T-helper 22 cell (primary cell): ENCODE results near the gene AP3D1.
"Not testable (repeated sequence)": the region's sequence is repeated elsewhere in the genome, so short reads cannot be mapped to it uniquely, and the experiment has no call there.

Experiments
- DNase-seq: peaks from one replicate; pipeline ENCODE4 v3.0.0-alpha.2; 2020; ENCODE audit warnings: low read depth

Gene AP3D1

GRCh38 chr19:2150794-2151338, 500 bp downstream of the AP3D1 start:
- DNase-seq: no peak

DNA sequence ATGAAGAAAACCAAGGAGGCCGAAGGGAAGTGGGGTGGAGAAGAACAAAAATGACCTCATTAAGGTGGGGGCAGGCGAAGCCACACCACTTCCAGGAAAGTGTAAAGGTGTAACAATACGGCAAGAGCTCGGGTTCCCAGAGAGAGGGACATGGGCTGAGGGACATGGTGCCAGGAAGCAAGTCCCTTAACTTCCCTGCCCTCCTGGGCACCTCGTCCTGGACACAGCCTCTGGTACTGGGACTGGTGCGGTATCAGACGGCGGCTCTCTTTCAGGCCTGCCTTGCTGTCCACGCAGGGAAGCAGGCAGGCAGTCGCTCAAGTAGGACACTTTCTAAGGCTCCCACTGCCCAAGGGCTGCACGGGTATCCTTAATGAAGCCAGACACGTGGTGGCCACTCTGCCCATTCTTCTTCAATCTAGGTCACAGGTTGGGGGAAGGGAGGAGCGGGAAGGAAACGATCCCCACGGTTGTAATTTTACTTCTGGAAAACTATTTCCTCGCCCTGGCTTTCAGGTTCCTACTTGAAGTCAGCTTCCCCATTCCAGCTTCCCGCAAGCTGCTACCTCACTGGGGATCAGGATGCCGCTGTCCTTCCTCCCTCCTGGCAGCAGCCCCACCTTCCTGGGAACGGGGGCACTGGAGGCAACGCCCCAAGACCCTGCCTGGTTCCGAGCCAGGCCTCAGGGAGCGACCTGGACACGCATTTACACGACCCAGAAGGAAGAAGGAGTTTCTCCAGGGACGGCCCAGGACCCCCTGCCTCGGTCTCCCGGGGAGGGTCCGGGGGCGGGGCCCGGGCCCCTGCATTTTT, 1.2 kb downstream of the AP3D1 start:
- DNase-seq: no peak

DNA sequence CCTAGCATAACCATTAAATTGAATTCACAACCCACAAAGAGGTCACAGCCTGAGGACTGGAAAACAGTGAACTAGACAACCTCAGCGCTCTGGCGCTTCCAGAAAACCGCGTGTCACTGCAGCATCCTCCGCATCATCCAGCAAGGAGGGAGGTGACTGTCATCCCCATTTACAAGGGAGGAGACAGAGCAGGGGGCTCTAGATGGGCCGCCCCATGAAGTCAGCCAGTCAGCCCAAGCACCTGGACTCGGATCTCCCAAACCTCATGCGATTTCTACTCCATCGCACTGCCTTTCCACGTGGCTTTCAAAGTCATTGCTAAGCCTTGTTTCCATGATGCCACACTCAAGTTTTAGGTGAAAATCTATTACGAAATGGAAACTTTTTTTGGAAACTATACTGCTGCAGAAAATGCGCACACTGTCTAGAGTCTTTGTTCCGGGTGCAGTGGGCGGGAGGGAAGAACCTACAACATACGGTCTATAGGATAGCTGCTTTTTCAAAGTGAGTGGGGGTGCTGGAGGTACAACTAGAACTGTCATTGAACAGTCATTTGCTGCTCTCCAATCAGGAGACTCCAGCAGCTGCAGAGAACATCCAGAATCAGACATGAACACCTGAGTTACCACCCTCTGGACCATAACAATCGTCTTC, 2.8 kb downstream of the AP3D1 start:
- no peak for DNase-seq

- DNase-seq: no peak
Measured at GRCh38 chr19:2145831-2146241, 5.5 kb downstream of the AP3D1 start.

DNA sequence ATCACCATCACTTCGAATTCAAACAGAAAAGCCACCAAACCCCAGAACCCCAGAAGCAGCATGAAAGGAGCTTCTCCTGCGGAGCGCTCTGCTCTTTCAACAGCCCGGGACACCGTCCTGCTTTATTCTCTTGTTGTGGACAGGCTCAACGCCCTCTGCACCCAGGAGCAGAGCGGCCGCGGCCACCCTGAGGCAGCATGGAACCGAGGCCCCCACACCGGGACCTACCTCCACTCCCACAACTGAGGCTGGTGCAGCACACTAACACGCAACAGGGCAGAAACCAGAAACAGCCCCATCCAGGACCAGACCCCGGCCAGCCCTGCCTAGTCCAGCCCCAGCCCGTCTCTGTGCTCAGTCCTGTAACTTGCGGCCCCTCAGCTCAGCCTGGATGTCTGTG, 7.2 kb downstream of the AP3D1 start:
- no peak for DNase-seq

DNA sequence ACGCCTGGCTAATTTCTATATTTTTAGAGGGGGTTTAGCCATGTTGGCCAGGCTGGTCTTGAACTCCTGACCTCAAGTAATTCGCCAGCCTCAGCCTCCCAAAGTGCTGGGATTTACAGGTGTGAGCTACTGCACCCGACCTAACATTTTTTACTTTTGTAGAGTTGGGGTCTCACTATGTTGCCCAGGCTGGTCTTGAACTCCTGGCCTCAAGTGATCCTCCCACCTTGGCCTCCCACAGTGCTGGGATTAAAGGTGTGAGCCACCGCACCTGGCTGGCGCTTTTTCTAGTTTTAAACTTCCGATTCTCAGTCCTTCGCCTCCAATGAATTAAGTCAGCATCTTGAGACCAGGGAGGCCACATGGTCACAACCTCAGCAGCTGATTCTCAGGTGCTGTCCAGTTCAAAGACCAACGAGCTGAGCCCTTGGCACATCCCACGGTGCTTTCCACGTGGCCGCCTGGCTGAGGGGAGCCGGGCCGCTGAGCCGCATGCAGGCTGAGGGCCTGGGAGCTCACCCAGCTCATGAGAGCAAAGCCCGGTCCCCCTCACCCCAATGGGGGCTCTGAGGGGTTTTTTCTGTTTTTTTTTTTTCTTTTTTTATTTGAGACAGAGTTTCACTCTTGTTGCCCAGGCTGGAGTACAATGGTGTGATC, 9.1 kb downstream of the AP3D1 start:
- DNase-seq: no peak

DNA sequence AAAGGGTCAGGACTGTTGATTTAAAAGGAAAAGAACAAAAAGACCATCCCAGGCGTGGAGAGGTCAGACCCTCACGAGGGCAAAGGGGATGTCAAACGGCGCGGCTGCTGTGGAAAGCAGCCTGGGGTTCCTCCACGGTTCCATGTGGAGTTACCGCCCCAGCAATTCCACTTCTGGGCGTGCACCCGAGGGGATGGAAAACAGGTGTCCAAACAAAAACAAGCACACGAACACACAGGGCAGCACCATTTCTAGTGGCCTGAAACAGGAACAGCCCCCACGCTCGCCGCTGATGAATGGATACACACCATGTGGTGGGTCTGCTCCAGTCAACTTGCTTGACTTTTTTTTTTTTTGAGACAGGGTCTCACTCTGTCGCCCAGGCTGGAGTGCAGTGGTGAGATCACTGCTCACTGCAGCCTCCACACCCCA, 11.2 kb downstream of the AP3D1 start:
- DNase-seq: no peak

- DNase-seq: no peak
Measured at GRCh38 chr19:2139385-2140137, 11.8 kb downstream of the AP3D1 start.

GRCh38 chr19:2138061-2138728, 13.2 kb downstream of the AP3D1 start:
- no peak for DNase-seq

- no peak for DNase-seq
Measured at GRCh38 chr19:2136796-2137195, 14.6 kb downstream of the AP3D1 start.

GRCh38 chr19:2135474-2136402, 15.6 kb downstream of the AP3D1 start:
- no peak for DNase-seq

GRCh38 chr19:2132731-2133490, 18.5 kb downstream of the AP3D1 start:
- no peak for DNase-seq

DNA sequence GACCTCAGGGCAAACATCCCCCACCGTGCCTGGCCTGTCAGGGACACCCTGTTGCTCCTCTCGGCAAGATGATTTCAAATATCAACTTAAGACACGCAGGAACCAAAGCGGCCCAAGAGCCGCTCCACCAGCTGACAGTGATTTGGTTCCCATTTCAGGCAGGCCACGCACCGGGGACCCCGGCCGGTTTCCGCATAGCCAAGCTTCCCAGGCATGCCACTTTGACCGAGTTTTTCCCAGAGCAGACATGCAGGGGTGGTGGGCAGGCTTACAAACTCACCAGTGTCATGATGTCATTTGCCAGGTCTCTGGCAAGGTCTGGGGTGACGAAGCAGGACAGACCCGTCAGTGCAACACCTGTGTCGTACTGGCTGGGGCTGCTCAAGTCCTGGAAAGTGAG, 19.2 kb downstream of the AP3D1 start:
- no peak for DNase-seq

GRCh38 chr19:2131012-2131975, 20.1 kb downstream of the AP3D1 start:
- DNase-seq: not testable (repeated sequence)

- DNase-seq: no peak
Measured at GRCh38 chr19:2129892-2130770, 21.2 kb downstream of the AP3D1 start.

- DNase-seq: no peak
Measured at GRCh38 chr19:2129486-2129885, 21.9 kb downstream of the AP3D1 start.

GRCh38 chr19:2129022-2129421, 22.3 kb downstream of the AP3D1 start:
- no peak for DNase-seq
